Measurements from ENCODE around the gene PDCD11.

DNA sequence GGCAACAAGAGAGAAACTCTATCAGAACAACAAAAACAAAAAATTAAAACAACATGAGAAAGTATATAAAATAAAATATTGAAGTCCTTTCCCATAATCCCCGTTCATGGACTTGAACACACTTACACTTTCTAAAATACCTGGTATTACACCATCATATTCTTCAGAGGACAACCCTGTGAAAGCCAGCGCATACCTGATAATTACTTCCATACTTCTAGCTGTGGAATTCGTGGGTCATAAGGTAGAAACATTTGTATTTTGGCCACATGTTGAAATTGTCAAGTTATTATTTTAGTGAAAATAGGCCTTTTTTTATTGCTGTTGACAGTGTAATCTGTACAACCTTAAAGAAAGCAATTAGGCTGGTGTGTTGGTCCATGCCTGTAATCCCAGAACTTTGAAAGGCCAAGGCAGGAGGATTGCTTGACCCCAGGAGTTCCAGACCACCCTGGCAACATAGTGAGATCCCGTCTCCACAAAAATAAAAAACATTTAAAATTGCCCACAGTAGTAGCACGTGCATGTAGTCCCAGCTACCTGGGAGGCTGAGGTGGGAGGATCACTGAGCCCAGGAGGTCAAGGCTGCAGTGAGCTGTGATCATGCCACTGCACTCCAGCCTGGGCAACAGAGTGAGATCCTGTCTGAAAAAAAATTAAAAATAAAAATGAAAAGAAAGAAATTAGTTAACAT is 40.4 kb upstream of the PDCD11 start:
- no peak for TF ChIP-seq CTCF (IDR thresholded peaks at IDR 0.05)
- no peak for TF ChIP-seq POLR2A (IDR thresholded peaks at IDR 0.05)

Data from esophagus squamous epithelium (tissue), 4 donors.